Subcutaneous abdominal adipose tissue (tissue), 5 donors: Measurements from ENCODE around the gene PATZ1.
A peak's percentile ranks its signal among the peaks of the same experiment; 100 is the strongest.

Experiments used
- H3K27ac ChIP-seq: one replicate; pipeline ENCODE4 v1.7.0; 2013; ENCODE audit warnings: low read depth, mild to moderate bottlenecking, inconsistent platforms, low read length, moderate library complexity
- H3K27me3 ChIP-seq, 5 donors: one replicate each; pipeline ENCODE4 v1.7.0; 2013; ENCODE audit warnings: low read length in 5 of 5, inconsistent platforms in 1 of 5; ENCODE audit not compliant: control insufficient read depth in 5 of 5, insufficient read depth in 4 of 5
- H3K36me3 ChIP-seq, 5 donors: one replicate each; pipeline ENCODE4 v1.7.0; 2013; ENCODE audit warnings: low read length in 5 of 5; ENCODE audit not compliant: control insufficient read depth in 5 of 5, insufficient read depth in 5 of 5
- H3K4me1 ChIP-seq, 5 donors: one replicate each; pipeline ENCODE4 v1.7.0; 2013; ENCODE audit warnings: low read length in 5 of 5, mild to moderate bottlenecking in 3 of 5, moderate library complexity in 1 of 5; ENCODE audit not compliant: control insufficient read depth in 5 of 5, insufficient read depth in 5 of 5
- H3K4me3 ChIP-seq, 5 donors: one replicate each; pipeline ENCODE4 v1.7.0; 2013; ENCODE audit warnings: low read length in 5 of 5, low read depth in 1 of 5
- H3K9ac ChIP-seq, 5 donors: one replicate each; pipeline ENCODE4 v1.7.0; 2013; ENCODE audit warnings: low read length in 5 of 5, mild to moderate bottlenecking in 4 of 5, moderate library complexity in 3 of 5
- H3K9me3 ChIP-seq, 5 donors: one replicate each; pipeline ENCODE4 v1.7.0; 2013; ENCODE audit warnings: low read length in 5 of 5; ENCODE audit not compliant: control insufficient read depth in 5 of 5
- donor health status: healthy.
- donor health status: healthy.
- donor health status: healthy.
- donor health status: healthy.
- donor health status: healthy.

Gene PATZ1

DNA sequence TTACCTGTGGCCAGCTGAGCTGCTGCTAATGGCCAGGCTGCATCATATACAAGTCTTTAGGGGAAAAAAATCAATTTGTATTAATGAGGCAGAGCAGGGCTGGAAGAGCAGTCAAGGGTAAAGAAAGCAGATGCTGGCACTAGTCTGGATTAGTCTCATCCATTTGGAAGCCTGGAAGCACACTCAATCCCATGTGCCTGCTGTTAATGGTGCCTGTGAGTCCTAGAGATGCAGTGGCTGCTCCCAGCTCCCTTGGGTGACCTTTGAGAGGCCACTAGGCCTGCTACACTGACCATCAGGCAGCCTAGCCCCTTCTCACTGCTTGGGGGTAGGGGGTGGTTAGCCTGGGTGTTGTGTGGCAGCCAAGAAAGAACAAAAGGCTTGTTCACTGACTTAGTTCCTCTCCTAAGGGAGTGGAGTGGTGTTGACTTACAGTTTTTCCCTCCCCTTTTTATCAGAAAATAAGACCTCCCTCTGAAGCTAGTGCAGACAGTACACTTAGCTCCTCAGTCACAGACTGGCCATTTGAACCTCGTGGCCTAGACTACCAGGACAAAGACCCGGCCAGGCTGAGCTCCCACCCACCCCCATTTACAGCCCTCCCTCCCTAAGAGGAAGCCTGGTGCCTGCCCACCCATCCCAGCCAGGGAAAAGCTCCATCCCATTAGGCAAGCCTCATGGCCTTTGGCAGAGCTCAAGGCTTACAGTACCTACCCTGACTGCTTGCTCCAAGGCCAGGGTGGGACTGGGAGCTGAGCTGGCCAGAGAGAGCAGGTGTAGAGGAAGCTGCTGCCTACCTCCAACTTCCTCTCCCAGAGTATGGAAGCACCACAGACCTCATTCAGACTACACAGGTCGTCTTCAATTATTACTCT lies 61.6 kb downstream of the PATZ1 start:
- Histone ChIP-seq H3K4me1 (peaks cover 8 to 30% (median 27%) of the 10 kb centered on the region in 5 donors), H3K27me3 (no peaks in the 10 kb centered on the region), H3K9ac (peak overlapping the region in 2 of 5 donors; percentile 16 to 37), H3K4me3 (no peak overlapping the region), H3K9me3 (no peaks in the 10 kb centered on the region), H3K27ac (no peak overlapping the region), H3K36me3 (peaks cover 10 to 92% (median 88%) of the 10 kb centered on the region in 5 donors)

DNA sequence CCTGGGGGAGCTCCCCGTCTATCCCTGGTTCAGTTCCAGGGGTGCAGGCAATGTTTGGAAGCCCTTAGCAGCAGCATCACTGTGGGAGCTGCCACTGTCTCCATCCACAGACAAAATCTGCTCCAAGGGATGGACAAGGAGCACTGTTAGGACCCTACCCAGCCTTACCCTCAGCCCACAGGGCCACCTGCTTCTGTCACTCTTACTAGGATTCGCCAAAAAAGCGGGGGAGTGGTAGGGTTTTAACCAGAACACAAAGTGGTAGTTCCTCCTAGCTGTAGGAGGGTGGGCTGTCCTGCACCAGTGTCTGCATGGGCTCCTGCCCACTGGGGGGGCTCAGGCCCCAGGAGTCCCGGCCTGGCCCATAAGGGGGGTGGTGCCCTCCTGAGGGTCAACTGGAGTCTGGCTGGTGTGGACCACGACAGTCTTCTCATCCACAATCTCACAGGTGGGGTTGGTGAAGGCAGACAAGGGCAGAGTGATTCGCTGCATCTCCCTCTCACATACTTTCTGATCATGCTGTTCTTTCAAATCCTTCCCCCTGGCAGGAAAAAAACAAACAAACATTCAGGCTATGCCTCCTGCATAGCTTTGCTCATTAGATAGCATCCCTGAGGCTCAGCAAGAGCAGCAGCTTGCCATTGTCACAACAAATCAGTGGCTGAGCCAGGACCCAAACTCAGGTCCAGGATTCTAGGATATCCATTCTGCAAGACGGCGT lies 63.2 kb downstream of the PATZ1 start:
- Histone ChIP-seq H3K4me1 (peaks cover 0 to 15% (median 11%) of the 10 kb centered on the region in 5 donors), H3K36me3 (peaks cover 10 to 95% (median 90%) of the 10 kb centered on the region in 5 donors), H3K27ac (no peak overlapping the region), H3K9ac (no peak overlapping the region), H3K27me3 (no peaks in the 10 kb centered on the region), H3K9me3 (no peaks in the 10 kb centered on the region), H3K4me3 (no peak overlapping the region)

DNA sequence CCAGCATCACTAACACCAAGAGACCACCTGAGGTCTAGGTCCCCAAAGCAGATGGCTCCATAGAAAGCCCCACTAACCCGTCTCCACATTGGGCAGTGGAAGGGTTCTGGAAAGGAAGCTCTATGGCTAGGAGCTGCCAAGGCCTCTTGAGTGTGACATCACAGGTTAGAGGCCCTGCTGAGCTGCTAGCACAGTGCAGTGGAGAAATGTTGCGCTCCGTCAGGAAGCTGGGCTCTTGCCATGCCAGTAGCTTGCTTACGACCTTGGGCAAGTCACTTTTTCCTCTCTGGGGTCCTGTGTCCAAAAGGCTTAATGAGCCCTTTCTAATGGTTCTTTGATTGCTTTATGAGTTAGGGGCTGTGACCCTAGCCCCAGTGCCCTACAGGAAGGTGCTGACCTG lies 64.4 kb downstream of the PATZ1 start:
- Histone ChIP-seq H3K9ac (no peak overlapping the region), H3K27me3 (no peaks in the 10 kb centered on the region), H3K36me3 (peaks cover 7 to 96% (median 89%) of the 10 kb centered on the region in 5 donors), H3K4me1 (peaks cover 0 to 10% (median 6%) of the 10 kb centered on the region in 5 donors), H3K9me3 (no peaks in the 10 kb centered on the region), H3K27ac (no peak overlapping the region), H3K4me3 (no peak overlapping the region)

DNA sequence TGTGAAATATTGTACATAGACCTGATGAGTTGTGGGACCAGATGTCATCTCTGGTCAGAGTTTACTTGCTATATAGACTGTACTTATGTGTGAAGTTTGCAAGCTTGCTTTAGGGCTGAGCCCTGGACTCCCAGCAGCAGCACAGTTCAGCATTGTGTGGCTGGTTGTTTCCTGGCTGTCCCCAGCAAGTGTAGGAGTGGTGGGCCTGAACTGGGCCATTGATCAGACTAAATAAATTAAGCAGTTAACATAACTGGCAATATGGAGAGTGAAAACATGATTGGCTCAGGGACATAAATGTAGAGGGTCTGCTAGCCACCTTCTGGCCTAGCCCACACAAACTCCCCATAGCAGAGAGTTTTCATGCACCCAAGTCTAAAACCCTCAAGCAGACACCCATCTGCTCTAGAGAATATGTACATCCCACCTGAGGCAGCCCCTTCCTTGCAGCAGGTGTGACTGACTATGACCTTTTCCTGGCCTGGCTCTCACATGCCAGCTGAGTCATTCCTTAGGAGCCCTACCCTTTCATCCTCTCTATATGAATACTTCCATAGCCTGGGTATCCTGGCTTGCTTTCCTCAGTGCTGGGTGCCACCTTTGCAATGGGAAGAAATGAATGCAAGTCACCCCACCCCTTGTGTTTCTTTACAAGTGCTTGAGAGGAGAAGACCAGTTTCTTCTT lies 66.2 kb downstream of the PATZ1 start:
- H3K4me1 ChIP-seq = peaks cover 0 to 3% (median under 1%) of the 10 kb centered on the region in 5 donors
- H3K27me3 ChIP-seq = no peaks in the 10 kb centered on the region
- H3K27ac ChIP-seq = no peak overlapping the region
- peaks cover 4 to 88% (median 83%) of the 10 kb centered on the region in 5 donors for H3K36me3 ChIP-seq
- H3K9me3 ChIP-seq = no peaks in the 10 kb centered on the region
- H3K9ac ChIP-seq = no peak overlapping the region
- no peak overlapping the region for H3K4me3 ChIP-seq

DNA sequence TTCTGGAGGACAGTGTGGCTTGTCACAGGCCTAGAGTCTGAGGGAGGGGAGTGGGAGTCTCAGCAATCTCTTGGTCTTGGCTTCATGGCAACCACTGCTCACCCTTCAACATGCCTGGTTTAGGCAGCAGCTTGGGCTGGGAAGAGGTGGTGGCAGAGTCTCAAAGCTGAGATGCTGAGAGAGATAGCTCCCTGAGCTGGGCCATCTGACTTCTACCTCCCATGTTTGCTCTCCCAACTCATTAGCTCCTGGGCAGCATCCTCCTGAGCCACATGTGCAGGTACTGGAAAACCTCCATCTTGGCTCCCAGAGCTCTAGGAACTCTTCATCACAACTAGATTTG lies 66.8 kb downstream of the PATZ1 start:
- H3K9me3 ChIP-seq = no peaks in the 10 kb centered on the region
- H3K27me3 ChIP-seq = no peaks in the 10 kb centered on the region
- no peak overlapping the region for H3K4me3 ChIP-seq
- peaks cover 4 to 88% (median 80%) of the 10 kb centered on the region in 5 donors for H3K36me3 ChIP-seq
- no peak overlapping the region for H3K27ac ChIP-seq
- no peaks in the 10 kb centered on the region for H3K4me1 ChIP-seq
- H3K9ac ChIP-seq = no peak overlapping the region

DNA sequence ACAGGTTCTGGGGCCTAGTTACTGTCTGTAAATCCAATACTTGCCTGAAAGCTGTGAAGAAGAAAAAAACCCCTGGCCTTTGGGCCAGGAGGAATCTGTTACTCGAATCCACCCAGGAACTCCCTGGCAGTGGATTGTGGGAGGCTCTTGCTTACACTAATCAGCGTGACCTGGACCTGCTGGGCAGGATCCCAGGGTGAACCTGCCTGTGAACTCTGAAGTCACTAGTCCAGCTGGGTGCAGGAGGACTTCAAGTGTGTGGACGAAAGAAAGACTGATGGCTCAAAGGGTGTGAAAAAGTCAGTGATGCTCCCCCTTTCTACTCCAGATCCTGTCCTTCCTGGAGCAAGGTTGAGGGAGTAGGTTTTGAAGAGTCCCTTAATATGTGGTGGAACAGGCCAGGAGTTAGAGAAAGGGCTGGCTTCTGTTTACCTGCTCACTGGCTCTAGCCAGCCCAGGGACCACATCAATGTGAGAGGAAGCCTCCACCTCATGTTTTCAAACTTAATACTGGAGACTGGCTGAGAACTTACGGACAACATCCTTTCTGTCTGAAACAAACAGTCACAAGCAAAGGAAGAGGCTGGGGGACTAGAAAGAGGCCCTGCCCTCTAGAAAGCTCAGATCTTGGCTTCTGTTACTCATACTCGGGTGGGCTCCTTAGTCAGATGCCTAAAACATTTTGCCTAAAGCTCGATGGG lies 67.4 kb downstream of the PATZ1 start:
- Histone ChIP-seq H3K27me3 (no peaks in the 10 kb centered on the region), H3K36me3 (peaks cover 4 to 88% (median 80%) of the 10 kb centered on the region in 5 donors), H3K4me1 (no peaks in the 10 kb centered on the region), H3K27ac (no peak overlapping the region), H3K9me3 (no peaks in the 10 kb centered on the region), H3K4me3 (no peak overlapping the region), H3K9ac (peak overlapping the region in 1 of 5 donors; percentile 32)

DNA sequence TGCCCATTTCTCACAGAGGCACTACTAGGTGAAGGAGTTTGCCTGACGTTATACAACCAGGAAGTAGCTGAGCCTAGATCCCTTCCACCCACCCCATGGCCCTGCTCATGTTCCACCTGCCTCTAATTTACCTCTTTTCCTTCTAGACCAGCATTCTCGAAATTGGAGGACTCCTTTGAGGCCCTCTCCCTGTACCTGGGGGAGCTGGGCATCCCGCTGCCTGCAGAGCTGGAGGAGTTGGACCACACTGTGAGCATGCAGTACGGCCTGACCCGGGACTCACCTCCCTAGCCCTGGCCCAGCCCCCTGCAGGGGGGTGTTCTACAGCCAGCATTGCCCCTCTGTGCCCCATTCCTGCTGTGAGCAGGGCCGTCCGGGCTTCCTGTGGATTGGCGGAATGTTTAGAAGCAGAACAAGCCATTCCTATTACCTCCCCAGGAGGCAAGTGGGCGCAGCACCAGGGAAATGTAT lies 68.0 kb downstream of the PATZ1 start:
- H3K27ac ChIP-seq = no peak overlapping the region
- H3K4me3 ChIP-seq = no peak overlapping the region
- no peaks in the 10 kb centered on the region for H3K4me1 ChIP-seq
- H3K9ac ChIP-seq = no peak overlapping the region
- H3K36me3 ChIP-seq = peaks cover 4 to 87% (median 80%) of the 10 kb centered on the region in 5 donors
- no peaks in the 10 kb centered on the region for H3K9me3 ChIP-seq
- H3K27me3 ChIP-seq = no peaks in the 10 kb centered on the region

DNA sequence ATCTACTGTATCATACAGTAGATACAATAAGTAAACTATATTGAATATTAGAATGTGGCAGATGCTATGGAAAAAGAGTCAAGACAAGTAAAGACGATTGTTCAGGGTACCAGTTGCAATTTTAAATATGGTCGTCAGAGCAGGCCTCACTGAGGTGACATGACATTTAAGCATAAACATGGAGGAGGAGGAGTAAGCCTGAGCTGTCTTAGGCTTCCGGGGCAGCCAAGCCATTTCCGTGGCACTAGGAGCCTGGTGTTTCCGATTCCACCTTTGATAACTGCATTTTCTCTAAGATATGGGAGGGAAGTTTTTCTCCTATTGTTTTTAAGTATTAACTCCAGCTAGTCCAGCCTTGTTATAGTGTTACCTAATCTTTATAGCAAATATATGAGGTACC lies 68.4 kb downstream of the PATZ1 start:
- Histone ChIP-seq H3K4me3 (no peak overlapping the region), H3K9me3 (no peaks in the 10 kb centered on the region), H3K27ac (no peak overlapping the region), H3K4me1 (peaks cover 0 to under 1% (median 0%) of the 10 kb centered on the region in 5 donors), H3K27me3 (no peaks in the 10 kb centered on the region), H3K36me3 (peaks cover 4 to 87% (median 78%) of the 10 kb centered on the region in 5 donors), H3K9ac (no peak overlapping the region)

DNA sequence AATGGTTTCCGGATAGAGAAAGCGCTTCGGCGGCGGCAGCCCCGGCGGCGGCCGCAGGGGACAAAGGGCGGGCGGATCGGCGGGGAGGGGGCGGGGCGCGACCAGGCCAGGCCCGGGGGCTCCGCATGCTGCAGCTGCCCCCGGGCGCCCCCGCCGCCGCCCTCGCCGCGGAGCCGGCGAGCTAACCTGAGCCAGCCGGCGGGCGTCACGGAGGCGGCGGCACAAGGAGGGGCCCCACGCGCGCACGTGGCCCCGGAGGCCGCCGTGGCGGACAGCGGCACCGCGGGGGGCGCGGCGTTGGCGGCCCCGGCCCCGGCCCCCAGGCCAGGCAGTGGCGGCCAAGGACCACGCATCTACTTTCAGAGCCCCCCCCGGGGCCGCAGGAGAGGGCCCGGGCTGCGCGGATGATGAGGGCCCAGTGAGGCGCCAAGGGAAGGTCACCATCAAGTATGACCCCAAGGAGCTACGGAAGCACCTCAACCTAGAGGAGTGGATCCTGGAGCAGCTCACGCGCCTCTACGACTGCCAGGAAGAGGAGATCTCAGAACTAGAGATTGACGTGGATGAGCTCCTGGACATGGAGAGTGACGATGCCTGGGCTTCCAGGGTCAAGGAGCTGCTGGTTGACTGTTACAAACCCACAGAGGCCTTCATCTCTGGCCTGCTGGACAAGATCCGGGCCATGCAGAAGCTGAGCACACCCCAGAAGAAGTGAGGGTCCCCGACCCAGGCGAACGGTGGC lies 69.5 kb downstream of the PATZ1 start:
- Histone ChIP-seq H3K9me3 (no peaks in the 10 kb centered on the region), H3K4me1 (peaks cover 0 to 2% (median 0%) of the 10 kb centered on the region in 5 donors), H3K27ac (no peak overlapping the region), H3K9ac (no peak overlapping the region), H3K27me3 (no peaks in the 10 kb centered on the region), H3K36me3 (peaks cover 4 to 83% (median 75%) of the 10 kb centered on the region in 5 donors), H3K4me3 (no peak overlapping the region)
